Ramos (cell line): Measurements from ENCODE around the gene KCNAB3.

ENCODE experiments used
- in situ Hi-C: fragments of 300-500 bp; cut with MboI; formaldehyde crosslinking; loops from one replicate; pipeline ENCODE4 v1.14.3; 2022; ENCODE audit warnings: low sequenced_read_pairs; ENCODE audit not compliant: unreplicated experiment

The KCNAB3 gene

GRCh38 chr17:7882068-7882467 lies 47.6 kb downstream of the KCNAB3 start:
- in situ Hi-C loops, result no loop called here

GRCh38 chr17:7881276-7882054 lies 48.2 kb downstream of the KCNAB3 start:
- in situ Hi-C loops, result no loop called here

DNA sequence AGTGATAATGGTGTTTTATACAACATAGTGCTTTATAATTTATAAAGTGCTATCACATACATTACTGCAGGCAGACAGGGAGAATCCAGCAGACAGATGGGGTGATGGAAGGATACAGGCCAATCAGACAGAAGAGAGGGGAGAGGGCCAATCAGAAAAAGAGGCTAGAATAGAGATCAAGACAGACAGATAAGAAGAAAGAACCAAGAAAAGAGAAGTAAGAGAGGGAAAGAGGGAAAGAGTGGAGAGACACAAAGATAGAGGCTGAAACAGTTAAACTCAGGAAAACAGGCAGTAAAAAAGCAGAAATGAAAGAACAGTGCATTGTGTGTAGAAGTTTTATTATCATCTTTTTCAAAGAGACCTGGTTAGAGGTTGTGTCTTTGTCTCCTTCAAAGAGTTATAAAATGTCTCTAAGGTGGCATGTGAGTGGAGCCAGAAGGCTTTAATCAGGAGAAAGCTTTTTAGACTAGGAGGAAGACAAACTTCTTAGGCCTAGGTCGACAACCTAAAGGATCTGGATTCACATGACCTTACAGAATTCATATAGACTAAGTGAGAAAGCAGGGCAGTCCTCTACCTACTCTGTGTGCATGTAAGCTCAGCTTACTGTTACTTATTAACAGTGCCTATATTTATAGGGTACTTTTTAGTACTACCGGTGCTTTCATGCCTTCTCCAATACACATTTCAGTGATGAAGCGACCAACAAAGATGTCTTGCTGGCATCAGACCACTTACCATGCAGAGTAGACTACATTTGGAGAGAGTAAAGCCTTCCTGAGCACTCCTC lies 49.4 kb downstream of the KCNAB3 start:
- in situ Hi-C loops, result no loop called here

DNA sequence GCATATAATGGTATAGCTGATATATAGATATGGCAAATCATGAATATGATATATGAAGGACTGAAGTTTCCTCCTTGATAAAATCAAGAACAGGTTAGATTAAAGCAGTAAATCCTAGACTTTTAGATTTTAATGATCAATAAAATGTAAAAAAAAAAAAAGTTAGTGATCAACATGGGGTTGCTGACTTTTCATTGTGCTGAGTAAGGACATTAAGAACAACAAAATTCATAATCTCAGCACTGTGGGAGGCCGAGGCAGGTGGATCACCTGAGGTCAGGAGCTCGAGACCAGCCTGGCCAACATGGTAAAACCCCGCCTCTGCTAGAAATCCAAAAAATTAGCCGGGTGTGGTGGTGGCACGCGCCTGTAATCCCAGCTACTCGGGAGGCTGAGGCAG lies 51.4 kb downstream of the KCNAB3 start:
- in situ Hi-C loops, result no loop called here

GRCh38 chr17:7875804-7876370 lies 53.8 kb downstream of the KCNAB3 start:
- in situ Hi-C loops, result no loop called here

- in situ Hi-C loops, result no loop called here
Observed at GRCh38 chr17:7873051-7873450, 56.6 kb downstream of the KCNAB3 start.
